Skeletal muscle tissue (tissue), 4 donors: Measurements from ENCODE around the gene SLC43A3. TPM values are rescaled to one million over a fixed set of nuclear protein-coding genes. Genes with fewer than 3 reads are reported as not detected.

ENCODE experiments used
- H3K27ac ChIP-seq: one replicate; pipeline ENCODE4 v1.7.0; 2013; ENCODE audit warnings: mild to moderate bottlenecking, low read depth, low read length, inconsistent platforms
- H3K27me3 ChIP-seq, 3 donors: one replicate each; pipeline ENCODE4 v1.7.0; 2013; ENCODE audit warnings: low read length in 3 of 3; ENCODE audit not compliant: control insufficient read depth in 3 of 3, insufficient read depth in 3 of 3
- H3K36me3 ChIP-seq, 3 donors: one replicate each; pipeline ENCODE4 v1.7.0; 2013; ENCODE audit warnings: low read length in 3 of 3; ENCODE audit not compliant: control insufficient read depth in 3 of 3, insufficient read depth in 3 of 3
- H3K4me1 ChIP-seq, 3 donors: one replicate each; pipeline ENCODE4 v1.7.0; 2013; ENCODE audit warnings: low read length in 3 of 3, mild to moderate bottlenecking in 3 of 3; ENCODE audit not compliant: control insufficient read depth in 3 of 3, insufficient read depth in 3 of 3
- H3K4me3 ChIP-seq, 3 donors: one replicate each; pipeline ENCODE4 v1.7.0; 2013; ENCODE audit warnings: low read length in 3 of 3
- H3K9ac ChIP-seq, 3 donors: one replicate each; pipeline ENCODE4 v1.7.0; 2013; ENCODE audit warnings: low read length in 3 of 3, mild to moderate bottlenecking in 3 of 3, moderate library complexity in 2 of 3, low read depth in 1 of 3
- H3K9me3 ChIP-seq, 3 donors: one replicate each; pipeline ENCODE4 v1.7.0; 2013; ENCODE audit warnings: low read length in 3 of 3; ENCODE audit not compliant: control insufficient read depth in 3 of 3
- total RNA-seq: library from RNA; depleted of rRNA; stranded (reverse); fragments of >200 nt; gene quantifications from one replicate; pipeline ENCODE4 v1.2.3, GENCODE V29; 2014
- donor health status: Osteomylitis.

The SLC43A3 gene
- total RNA-seq, 1 donor from 2014 or later, result 15.1 TPM

- H3K27ac ChIP-seq, result no peak overlapping the region
- H3K4me1 ChIP-seq, result no peaks in the 10 kb centered on the region
- H3K27me3 ChIP-seq, result peaks cover 0 to 3% (median 0%) of the 10 kb centered on the region in 3 donors
- H3K9me3 ChIP-seq, result no peaks in the 10 kb centered on the region
- H3K4me3 ChIP-seq, result no peak overlapping the region
- no peak overlapping the region for H3K9ac ChIP-seq
- no peaks in the 10 kb centered on the region for H3K36me3 ChIP-seq
Measured at GRCh38 chr11:57444362-57445121, 17.6 kb upstream of the SLC43A3 start.

- no peaks in the 10 kb centered on the region for H3K27me3 ChIP-seq
- H3K4me1 ChIP-seq, result no peaks in the 10 kb centered on the region
- H3K27ac ChIP-seq, result no peak overlapping the region
- no peak overlapping the region for H3K4me3 ChIP-seq
- no peaks in the 10 kb centered on the region for H3K36me3 ChIP-seq
- H3K9ac ChIP-seq, result no peak overlapping the region
- H3K9me3 ChIP-seq, result no peaks in the 10 kb centered on the region
Measured at GRCh38 chr11:57440744-57441414, 14.0 kb upstream of the SLC43A3 start.

- Histone ChIP-seq H3K4me3 (no peak overlapping the region), H3K4me1 (no peaks in the 10 kb centered on the region), H3K9ac (no peak overlapping the region), H3K36me3 (no peaks in the 10 kb centered on the region), H3K27me3 (no peaks in the 10 kb centered on the region), H3K9me3 (no peaks in the 10 kb centered on the region), H3K27ac (no peak overlapping the region)
Measured at GRCh38 chr11:57439786-57440185, 12.9 kb upstream of the SLC43A3 start.

- Histone ChIP-seq H3K4me3 (no peak overlapping the region), H3K27me3 (no peaks in the 10 kb centered on the region), H3K4me1 (no peaks in the 10 kb centered on the region), H3K36me3 (no peaks in the 10 kb centered on the region), H3K9ac (no peak overlapping the region), H3K9me3 (no peaks in the 10 kb centered on the region), H3K27ac (no peak overlapping the region)
Measured at GRCh38 chr11:57438345-57439285, 11.7 kb upstream of the SLC43A3 start.

GRCh38 chr11:57436031-57436430 lies 9.1 kb upstream of the SLC43A3 start:
- no peaks in the 10 kb centered on the region for H3K36me3 ChIP-seq
- no peaks in the 10 kb centered on the region for H3K4me1 ChIP-seq
- no peak overlapping the region for H3K9ac ChIP-seq
- H3K27me3 ChIP-seq, result no peaks in the 10 kb centered on the region
- H3K9me3 ChIP-seq, result no peaks in the 10 kb centered on the region
- H3K27ac ChIP-seq, result no peak overlapping the region
- H3K4me3 ChIP-seq, result no peak overlapping the region

- Histone ChIP-seq H3K36me3 (no peaks in the 10 kb centered on the region), H3K9me3 (no peaks in the 10 kb centered on the region), H3K27me3 (no peaks in the 10 kb centered on the region), H3K27ac (peak overlapping the region; percentile 22), H3K4me3 (no peak overlapping the region), H3K4me1 (no peaks in the 10 kb centered on the region), H3K9ac (no peak overlapping the region)
Measured at GRCh38 chr11:57434640-57435546, 8.0 kb upstream of the SLC43A3 start.

GRCh38 chr11:57432714-57433163 lies 5.8 kb upstream of the SLC43A3 start:
- Histone ChIP-seq H3K27me3 (no peaks in the 10 kb centered on the region), H3K9me3 (no peaks in the 10 kb centered on the region), H3K36me3 (no peaks in the 10 kb centered on the region), H3K9ac (no peak overlapping the region), H3K27ac (no peak overlapping the region), H3K4me1 (peaks cover 8 to 9% (median 9%) of the 10 kb centered on the region in 3 donors), H3K4me3 (no peak overlapping the region)

- Histone ChIP-seq H3K36me3 (no peaks in the 10 kb centered on the region), H3K27me3 (no peaks in the 10 kb centered on the region), H3K4me3 (no peak overlapping the region), H3K9ac (no peak overlapping the region), H3K9me3 (no peaks in the 10 kb centered on the region), H3K4me1 (peaks cover 13 to 15% (median 15%) of the 10 kb centered on the region in 3 donors), H3K27ac (no peak overlapping the region)
Measured at GRCh38 chr11:57432149-57432561, 5.2 kb upstream of the SLC43A3 start.

GRCh38 chr11:57430952-57431351 lies 4.0 kb upstream of the SLC43A3 start:
- Histone ChIP-seq H3K9me3 (no peaks in the 10 kb centered on the region), H3K36me3 (no peaks in the 10 kb centered on the region), H3K4me1 (peaks cover 23 to 26% (median 26%) of the 10 kb centered on the region in 3 donors), H3K4me3 (no peak overlapping the region), H3K27ac (no peak overlapping the region), H3K27me3 (no peaks in the 10 kb centered on the region), H3K9ac (no peak overlapping the region)
